IPS-20b (cell line): ENCODE measurements around the gene C21orf58.

Source experiments
- H3K27ac ChIP-seq: one replicate; pipeline ENCODE4 v1.5.1; 2013; ENCODE audit warnings: low read length
- H3K27me3 ChIP-seq: 2 replicates; pipeline ENCODE4 v1.6.1; 2013; ENCODE audit warnings: mild to moderate bottlenecking, low read length, inconsistent platforms; ENCODE audit not compliant: insufficient read depth
- H3K36me3 ChIP-seq: 2 replicates; pipeline ENCODE4 v1.6.1; 2013; ENCODE audit warnings: low read depth, mild to moderate bottlenecking, inconsistent platforms, low read length, moderate library complexity; ENCODE audit not compliant: insufficient read depth
- H3K4me1 ChIP-seq: 2 replicates; pipeline ENCODE4 v1.6.1; 2013; ENCODE audit warnings: mild to moderate bottlenecking, control low read depth, inconsistent platforms, low read length, moderate library complexity; ENCODE audit not compliant: insufficient read depth
- H3K4me3 ChIP-seq: 2 replicates; pipeline ENCODE4 v1.5.1; 2013; ENCODE audit warnings: mild to moderate bottlenecking, low read length, inconsistent platforms
- H3K9ac ChIP-seq: 2 replicates; pipeline ENCODE4 v1.6.1; 2013; ENCODE audit warnings: low read depth, mild to moderate bottlenecking, inconsistent platforms, low read length, moderate library complexity
- H3K9me3 ChIP-seq: 2 replicates; pipeline ENCODE4 v1.6.1; 2013; ENCODE audit warnings: mild to moderate bottlenecking, low read depth, low read length, inconsistent platforms; ENCODE audit not compliant: insufficient read depth

C21orf58 gene

DNA sequence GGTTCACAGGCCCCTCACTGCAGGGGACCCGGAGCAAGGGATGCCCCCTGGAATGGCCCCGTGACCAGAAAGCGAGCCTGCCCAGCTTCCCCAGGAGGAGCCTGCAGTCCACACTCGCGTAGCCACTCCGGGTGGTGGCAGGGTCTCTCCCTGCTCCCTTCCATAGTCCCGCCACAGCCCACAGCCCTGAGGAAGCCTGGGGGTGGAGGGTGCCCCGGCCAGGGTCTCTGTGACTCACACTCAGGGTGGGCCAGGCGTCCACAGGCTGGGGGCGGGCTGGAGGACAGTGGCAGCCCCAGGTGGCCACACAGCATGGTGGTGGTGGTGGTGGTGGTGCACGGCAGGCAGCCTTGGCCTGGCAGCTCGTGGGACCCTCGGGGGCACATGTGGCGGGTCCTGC is 21.9 kb downstream of the C21orf58 start:
- peaks cover 36% of the 10 kb centered on the region for H3K36me3 ChIP-seq
- H3K9ac ChIP-seq = no peak overlapping the region
- H3K27ac ChIP-seq = no peak overlapping the region
- H3K4me3 ChIP-seq = no peak overlapping the region
- H3K4me1 ChIP-seq = no peaks in the 10 kb centered on the region
- H3K9me3 ChIP-seq = no peaks in the 10 kb centered on the region
- no peaks in the 10 kb centered on the region for H3K27me3 ChIP-seq

DNA sequence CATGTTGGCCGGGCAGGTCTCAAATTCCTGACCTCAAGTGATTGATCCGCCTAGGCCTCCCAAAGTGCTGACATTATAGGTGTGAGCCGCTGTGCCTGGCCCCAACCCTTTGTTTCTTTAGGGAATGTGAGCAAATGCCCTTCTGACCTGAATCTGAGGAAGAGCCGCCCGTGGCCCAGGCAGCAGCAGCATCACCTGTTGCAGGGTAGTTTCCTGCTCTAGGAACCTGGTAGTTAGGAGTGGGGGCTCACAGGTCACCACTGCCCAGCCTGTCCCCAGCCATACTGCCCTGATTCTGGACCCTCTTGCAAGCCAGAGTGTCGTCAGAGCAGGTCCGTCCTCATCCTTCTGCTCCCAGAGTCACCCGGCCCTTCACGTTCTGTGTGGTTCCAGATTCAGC is 24.5 kb downstream of the C21orf58 start:
- peaks cover 27% of the 10 kb centered on the region for H3K36me3 ChIP-seq
- no peaks in the 10 kb centered on the region for H3K4me1 ChIP-seq
- H3K27ac ChIP-seq = no peak overlapping the region
- no peaks in the 10 kb centered on the region for H3K27me3 ChIP-seq
- no peak overlapping the region for H3K9ac ChIP-seq
- no peaks in the 10 kb centered on the region for H3K9me3 ChIP-seq
- no peak overlapping the region for H3K4me3 ChIP-seq

GRCh38 chr21:46297338-46298271 is 26.1 kb downstream of the C21orf58 start:
- Histone ChIP-seq H3K4me3 (peak overlapping the region; percentile 22; the same call in 1 of the 2 replicates), H3K9ac (no peak overlapping the region), H3K9me3 (no peaks in the 10 kb centered on the region), H3K27ac (no peak overlapping the region), H3K4me1 (no peaks in the 10 kb centered on the region), H3K27me3 (no peaks in the 10 kb centered on the region), H3K36me3 (peaks cover 26% of the 10 kb centered on the region)

DNA sequence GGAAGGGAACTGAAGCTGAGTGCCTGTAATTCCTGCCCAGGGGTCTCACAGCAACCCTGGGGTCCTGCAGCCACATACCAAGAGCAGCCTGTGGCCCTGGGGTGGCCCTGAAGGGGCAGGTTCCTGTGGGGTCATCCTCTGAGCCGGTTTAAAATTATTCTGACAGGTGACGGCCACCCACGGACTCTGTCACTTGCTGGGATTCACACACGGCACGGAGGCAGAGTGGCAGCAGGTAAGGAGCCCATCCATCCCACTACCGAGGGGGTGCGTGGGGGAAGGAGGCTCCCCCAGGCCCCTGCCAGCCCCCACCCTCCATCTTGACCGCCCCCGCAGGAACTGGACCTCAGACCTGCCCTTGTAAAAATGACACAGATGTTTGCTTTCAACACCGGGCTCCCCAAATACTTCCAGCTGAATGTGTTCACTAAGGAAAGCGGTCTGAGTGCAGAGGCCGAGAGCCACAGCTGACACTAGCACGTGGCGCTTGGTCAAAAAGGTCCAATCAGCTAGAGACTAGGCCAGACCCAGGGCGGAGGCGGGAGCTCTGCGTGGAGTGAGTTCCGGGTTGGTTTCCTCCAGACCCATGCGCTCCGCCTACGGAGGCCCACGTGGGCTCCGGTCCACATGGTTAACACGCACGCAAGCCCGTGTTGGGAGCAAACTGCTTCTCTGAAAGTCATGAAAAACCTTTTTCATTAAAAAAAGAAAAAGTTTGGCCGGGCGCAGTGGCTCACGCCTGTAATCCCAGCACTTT is 27.5 kb downstream of the C21orf58 start:
- H3K9ac ChIP-seq = no peak overlapping the region
- no peaks in the 10 kb centered on the region for H3K27me3 ChIP-seq
- no peaks in the 10 kb centered on the region for H3K4me1 ChIP-seq
- H3K9me3 ChIP-seq = no peaks in the 10 kb centered on the region
- no peak overlapping the region for H3K4me3 ChIP-seq
- H3K36me3 ChIP-seq = peaks cover 32% of the 10 kb centered on the region
- H3K27ac ChIP-seq = no peak overlapping the region

DNA sequence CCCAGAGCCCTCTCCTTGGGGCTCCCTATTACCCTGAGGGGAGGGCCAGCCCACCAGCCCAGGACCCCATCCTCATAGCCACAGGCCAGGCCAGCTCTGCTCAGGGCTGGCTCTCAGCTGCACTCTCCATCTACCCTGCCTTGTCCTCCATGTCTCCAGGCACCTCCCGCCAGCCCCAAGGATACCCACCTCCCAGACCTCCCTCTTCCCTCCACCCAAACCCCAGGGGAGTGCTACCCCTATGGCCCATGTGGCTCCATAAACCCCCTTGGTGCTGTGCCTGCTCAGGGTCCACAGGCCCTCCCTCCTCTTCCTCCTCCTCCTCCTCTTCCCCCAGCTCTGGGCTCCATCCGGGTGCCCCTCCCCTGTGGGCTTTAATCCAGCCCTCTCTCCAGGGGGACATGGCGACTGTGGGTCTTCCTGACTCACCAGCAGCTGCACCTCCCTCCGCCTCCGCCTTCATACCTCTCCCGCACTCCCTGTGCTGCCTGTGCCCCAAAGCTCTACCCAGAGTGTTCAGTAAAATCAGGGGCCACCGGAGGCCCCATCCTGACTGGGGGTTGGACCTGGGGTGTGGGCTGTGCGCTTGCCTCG is 28.4 kb downstream of the C21orf58 start:
- Histone ChIP-seq H3K4me1 (no peaks in the 10 kb centered on the region), H3K27me3 (no peaks in the 10 kb centered on the region), H3K9me3 (no peaks in the 10 kb centered on the region), H3K9ac (no peak overlapping the region), H3K36me3 (peaks cover 24% of the 10 kb centered on the region), H3K27ac (no peak overlapping the region), H3K4me3 (no peak overlapping the region)

- H3K27me3 ChIP-seq = no peaks in the 10 kb centered on the region
- no peaks in the 10 kb centered on the region for H3K4me1 ChIP-seq
- H3K9ac ChIP-seq = no peak overlapping the region
- H3K27ac ChIP-seq = no peak overlapping the region
- H3K36me3 ChIP-seq = peaks cover 23% of the 10 kb centered on the region
- H3K4me3 ChIP-seq = no peak overlapping the region
- no peaks in the 10 kb centered on the region for H3K9me3 ChIP-seq
Observed at GRCh38 chr21:46294647-46295176, 29.0 kb downstream of the C21orf58 start.

GRCh38 chr21:46291561-46291960 is 32.1 kb downstream of the C21orf58 start:
- Histone ChIP-seq H3K4me1 (peaks cover 9% of the 10 kb centered on the region), H3K27ac (no peak overlapping the region), H3K9me3 (no peaks in the 10 kb centered on the region), H3K9ac (no peak overlapping the region), H3K36me3 (peaks cover 17% of the 10 kb centered on the region), H3K4me3 (no peak overlapping the region), H3K27me3 (no peaks in the 10 kb centered on the region)

- Histone ChIP-seq H3K4me1 (peaks cover 14% of the 10 kb centered on the region), H3K9ac (no peak overlapping the region), H3K27me3 (no peaks in the 10 kb centered on the region), H3K9me3 (no peaks in the 10 kb centered on the region), H3K4me3 (no peak overlapping the region), H3K27ac (no peak overlapping the region), H3K36me3 (peaks cover 20% of the 10 kb centered on the region)
Observed at GRCh38 chr21:46289655-46290179, 34.0 kb downstream of the C21orf58 start.

DNA sequence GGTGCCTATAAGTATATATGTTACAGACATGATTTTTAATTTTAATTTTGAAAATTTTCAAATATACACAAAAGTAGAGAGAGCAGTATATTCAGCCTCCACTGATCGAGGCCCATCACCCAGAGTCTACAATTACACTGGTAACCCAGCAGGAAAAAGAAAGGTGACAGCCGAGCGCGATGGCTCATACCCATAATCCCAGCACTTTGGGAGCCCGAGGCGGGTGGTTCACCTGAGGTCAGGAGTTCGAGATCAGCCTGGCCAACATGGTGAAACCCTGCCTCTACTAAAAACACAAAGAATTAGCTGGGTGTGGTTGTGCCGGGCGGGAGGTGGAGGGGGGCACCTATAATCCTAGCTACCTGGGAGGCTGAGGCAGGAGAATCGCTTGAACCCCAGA is 36.1 kb downstream of the C21orf58 start:
- Histone ChIP-seq H3K9me3 (no peaks in the 10 kb centered on the region), H3K27me3 (no peaks in the 10 kb centered on the region), H3K27ac (no peak overlapping the region), H3K4me1 (peaks cover 24% of the 10 kb centered on the region), H3K36me3 (peaks cover 40% of the 10 kb centered on the region), H3K4me3 (peak overlapping the region; percentile 99), H3K9ac (peak overlapping the region; percentile 99; the same call in 1 of the 2 replicates)

DNA sequence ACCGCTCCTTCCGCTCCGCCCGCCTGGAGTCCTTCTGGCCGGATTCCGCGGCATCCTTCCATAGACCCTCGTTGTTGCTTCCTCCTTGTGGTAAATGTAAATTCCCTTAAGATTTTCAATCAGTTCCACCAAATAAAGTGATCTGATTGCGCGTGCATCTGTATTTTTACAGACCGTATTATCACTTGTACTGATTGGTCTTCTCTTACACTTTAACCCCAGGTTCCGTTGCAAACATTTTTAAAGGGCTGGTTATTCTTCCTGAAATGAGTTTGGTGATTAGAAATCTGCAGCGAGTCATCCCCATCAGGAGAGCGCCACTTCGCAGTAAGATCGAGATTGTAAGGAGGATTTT is 37.0 kb downstream of the C21orf58 start:
- Histone ChIP-seq H3K27ac (peak overlapping the region; percentile 96), H3K4me1 (peaks cover 24% of the 10 kb centered on the region), H3K9me3 (no peaks in the 10 kb centered on the region), H3K9ac (peak overlapping the region; percentile 99), H3K36me3 (peaks cover 39% of the 10 kb centered on the region), H3K27me3 (no peaks in the 10 kb centered on the region), H3K4me3 (peak overlapping the region; percentile 99)
